Esophagus squamous epithelium (tissue), 4 donors: ENCODE results near the gene BMP2.

Experiments used
- CTCF ChIP-seq, 6 experiments: fragments of 450-650 bp in 4 of 6; fragments of 200-600 bp in 2 of 6; sonication (generic) in 2 of 6; IDR thresholded peaks; one replicate each; pipeline ENCODE4 v1.5.1; 2016 to 2019; ENCODE audit warnings: antibody characterized with exemption in 6 of 6, mild to moderate bottlenecking in 4 of 6, moderate library complexity in 4 of 6
- POLR2A ChIP-seq, 4 donors: fragments of 450-650 bp; IDR thresholded peaks; one replicate each; pipeline ENCODE4 v1.6.1; 2017; ENCODE audit warnings: antibody characterized with exemption in 4 of 4, mild to moderate bottlenecking in 4 of 4, moderate library complexity in 3 of 4

- TF ChIP-seq CTCF (IDR thresholded peaks at IDR 0.05) (no peak), POLR2A (IDR thresholded peaks at IDR 0.05) (no peak)
These were observed 16.7 kb downstream of the BMP2 start for GRCh38 chr20:6784210-6784631.
